Germinal center (tissue), 1 donor: Measurements from ENCODE around the gene PIK3CA.
"Not testable (repeated sequence)": the region's sequence is repeated elsewhere in the genome, so short reads cannot be mapped to it uniquely, and the experiment has no call there.

ENCODE experiments used
- DNase-seq: peaks from one replicate; pipeline ENCODE4 v3.0.0; 2012; ENCODE audit warnings: mixed read lengths, low spot score

PIK3CA gene

DNA sequence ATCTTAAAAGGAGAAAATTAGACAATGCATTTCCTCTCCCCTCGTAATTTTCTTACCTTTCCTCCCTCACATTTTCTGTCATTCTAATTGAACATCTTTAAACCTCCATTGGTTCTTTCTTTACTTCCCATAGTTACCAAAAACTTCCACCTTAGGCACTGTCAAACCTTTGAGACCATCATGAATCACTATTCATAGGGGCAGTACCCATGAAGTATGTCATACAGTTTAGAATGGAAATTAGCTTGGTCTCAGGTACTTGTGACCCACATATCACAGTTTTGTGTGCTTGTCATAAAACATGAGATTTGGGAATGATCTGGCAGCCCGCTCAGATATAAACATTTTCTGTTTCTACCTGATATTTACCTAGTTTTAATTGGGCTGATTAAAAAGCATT, 52.6 kb downstream of the PIK3CA start:
- no peak for DNase-seq

DNA sequence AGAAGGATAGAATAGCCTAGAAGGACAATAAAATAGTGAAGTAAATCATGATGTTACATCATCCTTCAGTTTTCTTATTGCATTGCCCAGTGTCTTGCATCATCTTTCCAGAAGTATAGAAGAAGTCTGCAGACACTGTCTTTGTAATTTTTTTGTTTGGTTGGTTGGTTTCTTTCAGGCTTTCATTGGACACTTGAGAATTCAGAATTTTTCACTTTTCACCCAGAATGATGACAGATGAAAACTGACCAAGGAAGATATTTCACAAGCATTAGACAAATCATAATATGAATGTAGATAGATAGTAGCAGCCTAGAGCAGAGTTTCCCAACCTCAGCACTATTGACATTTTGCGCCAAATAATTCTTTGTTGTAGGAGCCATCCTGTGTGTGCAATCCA, 67.4 kb downstream of the PIK3CA start:
- not testable (repeated sequence) for DNase-seq

DNA sequence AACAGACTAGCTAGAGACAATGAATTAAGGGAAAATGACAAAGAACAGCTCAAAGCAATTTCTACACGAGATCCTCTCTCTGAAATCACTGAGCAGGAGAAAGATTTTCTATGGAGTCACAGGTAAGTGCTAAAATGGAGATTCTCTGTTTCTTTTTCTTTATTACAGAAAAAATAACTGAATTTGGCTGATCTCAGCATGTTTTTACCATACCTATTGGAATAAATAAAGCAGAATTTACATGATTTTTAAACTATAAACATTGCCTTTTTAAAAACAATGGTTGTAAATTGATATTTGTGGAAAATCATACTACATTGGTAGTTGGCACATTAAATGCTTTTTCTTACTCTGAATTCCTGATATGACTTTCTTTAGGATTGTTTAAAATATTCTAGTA, 70.1 kb downstream of the PIK3CA start:
- DNase-seq: not testable (repeated sequence)

DNA sequence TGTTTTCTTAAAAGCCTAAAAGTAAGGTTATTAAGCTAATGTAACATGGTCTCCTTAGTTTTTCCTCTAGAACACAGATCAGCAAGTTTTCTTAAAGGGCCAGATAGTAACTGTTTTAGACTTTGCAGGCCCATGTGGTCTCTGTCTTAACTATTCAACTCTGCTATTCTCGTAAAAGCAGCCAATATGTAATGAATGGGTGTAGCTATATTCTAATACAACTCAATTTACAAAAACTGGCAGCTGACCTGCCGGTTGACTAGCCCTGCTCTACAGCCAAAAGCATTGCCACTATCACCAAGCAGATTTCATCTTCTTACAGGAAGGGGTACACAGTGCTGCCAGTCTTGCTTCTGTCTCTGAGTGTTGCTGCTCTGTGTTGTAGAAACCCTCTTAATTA, 75.4 kb downstream of the PIK3CA start:
- DNase-seq: no peak

DNA sequence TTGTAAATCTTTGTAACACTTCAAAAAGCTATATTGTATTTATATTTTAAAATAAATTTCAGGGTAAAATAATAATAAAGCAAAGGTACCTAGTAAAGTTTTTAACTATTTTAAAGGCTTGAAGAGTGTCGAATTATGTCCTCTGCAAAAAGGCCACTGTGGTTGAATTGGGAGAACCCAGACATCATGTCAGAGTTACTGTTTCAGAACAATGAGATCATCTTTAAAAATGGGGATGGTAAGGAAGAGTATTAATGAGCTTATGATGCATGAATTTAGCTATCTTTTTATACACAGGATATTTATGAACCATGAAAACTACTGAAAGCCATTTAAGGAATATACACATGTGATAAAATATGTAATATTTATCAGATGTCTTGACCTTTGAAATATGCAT, 76.4 kb downstream of the PIK3CA start:
- no peak for DNase-seq

DNA sequence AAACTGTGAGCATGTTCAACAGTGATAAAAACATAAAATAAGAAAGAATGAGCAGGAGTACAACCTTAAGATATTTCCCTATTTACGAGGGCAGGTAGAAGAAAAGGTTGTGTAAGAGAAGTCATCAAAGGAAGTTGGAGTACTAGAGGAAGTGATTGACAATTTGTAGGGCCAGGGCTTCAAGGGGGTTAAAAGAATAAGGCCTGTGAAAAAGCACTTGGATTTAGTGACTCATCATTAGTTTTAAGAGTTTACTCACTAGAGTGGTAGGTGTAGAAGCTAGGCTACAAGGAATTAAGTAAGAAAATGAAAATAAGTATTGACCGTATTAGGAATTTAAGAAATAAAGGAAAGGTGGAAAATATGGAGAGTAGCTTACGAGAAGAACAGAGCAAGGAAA, 79.2 kb downstream of the PIK3CA start:
- no peak for DNase-seq

DNA sequence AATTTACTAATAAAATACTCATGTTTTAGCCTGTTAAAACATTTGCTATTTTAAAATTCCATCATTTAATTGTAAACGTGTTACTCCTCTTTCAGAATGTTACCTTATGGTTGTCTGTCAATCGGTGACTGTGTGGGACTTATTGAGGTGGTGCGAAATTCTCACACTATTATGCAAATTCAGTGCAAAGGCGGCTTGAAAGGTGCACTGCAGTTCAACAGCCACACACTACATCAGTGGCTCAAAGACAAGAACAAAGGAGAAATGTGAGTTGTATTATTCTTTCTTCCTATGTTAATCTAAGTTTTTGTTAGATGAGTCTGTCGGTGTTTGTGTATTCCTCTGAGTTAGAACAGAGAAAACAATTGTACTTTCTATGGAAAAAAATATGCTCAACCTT, 81.0 kb downstream of the PIK3CA start:
- no peak for DNase-seq

DNA sequence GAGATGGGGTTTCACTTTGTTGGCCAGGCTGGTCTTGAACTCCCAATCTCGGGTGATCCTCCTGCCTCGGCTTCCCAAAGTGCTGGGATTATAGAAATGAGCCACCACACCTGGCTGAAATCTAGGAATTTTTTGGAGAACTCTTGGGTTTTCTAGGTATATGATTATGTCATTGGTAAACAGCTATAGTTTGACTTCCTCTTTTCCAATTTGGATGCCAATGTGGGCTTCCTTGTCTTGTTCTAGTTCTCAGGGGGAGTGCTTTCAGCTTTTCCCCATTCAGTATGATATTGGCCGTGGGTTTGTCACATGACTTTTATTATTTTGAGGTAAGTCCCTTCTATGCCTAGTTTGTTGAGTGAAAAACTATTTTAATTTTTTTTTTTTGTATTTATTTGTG, 84.9 kb downstream of the PIK3CA start:
- no peak for DNase-seq

DNA sequence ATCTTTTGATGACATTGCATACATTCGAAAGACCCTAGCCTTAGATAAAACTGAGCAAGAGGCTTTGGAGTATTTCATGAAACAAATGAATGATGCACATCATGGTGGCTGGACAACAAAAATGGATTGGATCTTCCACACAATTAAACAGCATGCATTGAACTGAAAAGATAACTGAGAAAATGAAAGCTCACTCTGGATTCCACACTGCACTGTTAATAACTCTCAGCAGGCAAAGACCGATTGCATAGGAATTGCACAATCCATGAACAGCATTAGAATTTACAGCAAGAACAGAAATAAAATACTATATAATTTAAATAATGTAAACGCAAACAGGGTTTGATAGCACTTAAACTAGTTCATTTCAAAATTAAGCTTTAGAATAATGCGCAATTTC, 86.0 kb downstream of the PIK3CA start:
- no peak for DNase-seq

DNA sequence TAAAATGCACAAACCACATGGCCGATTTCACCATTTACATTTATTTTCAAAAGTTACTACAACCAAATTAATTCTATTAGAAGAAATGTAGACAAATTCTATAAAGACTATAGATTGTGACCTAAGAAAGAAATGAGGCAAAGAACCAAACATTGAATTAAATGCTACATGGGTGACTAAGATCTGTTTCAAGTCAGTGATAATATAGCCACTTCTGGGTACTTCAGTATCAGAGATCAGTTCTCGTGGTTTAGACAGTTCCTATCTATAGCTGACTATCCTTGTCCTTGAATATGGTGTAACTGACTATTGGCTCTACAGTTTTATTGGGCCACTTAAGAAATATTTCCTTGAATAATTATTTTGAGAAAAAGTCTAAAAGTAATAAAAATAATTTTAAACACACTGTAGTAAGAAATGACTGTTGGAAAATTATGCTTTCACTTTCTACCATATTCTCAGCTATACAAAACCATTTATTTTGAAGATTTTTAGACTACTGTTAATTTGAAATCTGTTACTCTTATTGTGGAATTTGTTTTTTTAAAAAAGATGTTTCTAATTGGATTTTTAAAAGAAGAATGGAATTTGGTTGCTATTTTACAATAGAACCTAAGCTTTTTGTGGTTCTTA, 88.6 kb downstream of the PIK3CA start:
- DNase-seq: no peak

DNA sequence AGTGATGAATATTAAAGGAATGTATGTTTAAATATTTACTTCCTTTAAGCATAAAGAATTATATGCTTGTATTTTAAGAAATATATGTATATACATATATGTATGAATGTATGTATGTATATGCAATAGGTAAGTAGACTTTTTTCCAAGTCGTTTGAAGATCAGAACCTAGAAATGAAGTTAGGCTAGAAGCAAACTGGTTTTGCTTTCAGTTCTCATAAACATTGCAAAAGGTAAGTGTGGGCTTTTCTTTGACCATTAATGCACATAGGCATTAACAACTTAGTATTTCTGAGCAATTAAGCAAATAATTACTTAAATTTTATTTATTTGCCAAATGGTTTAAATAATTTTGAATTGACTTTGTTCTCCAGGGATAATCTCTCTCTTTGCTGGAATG, 92.1 kb downstream of the PIK3CA start:
- not testable (repeated sequence) for DNase-seq

DNA sequence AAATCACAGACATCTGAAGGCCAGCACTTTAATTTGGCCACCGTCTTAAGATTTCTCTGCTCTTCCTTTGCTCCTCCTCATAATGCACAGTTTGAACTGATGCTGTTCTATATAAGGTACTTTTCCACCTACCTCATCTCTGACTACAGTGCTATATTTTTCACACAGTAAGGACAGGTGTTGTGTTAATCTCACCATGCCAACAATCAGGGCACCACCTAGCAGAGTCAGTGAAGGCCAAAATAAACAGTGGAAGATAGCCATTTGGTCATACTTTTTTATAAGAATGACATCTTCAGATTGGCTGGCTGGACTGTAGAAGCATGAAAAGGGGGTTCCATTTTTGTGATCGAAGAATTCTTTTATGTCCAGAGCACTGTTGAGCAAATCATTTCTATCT, 94.7 kb downstream of the PIK3CA start:
- not testable (repeated sequence) for DNase-seq

DNA sequence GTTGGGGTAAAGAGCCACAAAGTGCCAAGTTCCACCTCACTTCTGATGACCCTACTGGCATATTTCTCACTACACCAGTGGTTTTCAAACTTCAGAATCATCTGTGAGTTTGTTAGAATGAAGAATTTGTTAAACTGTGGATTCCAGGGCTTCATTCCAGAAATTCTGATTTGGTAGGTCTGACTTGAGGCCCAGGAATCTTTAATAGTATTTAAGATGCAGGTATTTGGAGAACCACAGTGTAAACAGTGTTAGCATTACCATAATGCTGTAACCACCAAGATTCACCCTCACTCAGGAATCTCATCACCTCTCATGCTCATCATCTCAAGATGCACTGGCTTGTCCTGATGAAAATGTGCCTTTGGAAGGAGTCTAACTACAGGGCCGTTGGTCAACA, 96.7 kb downstream of the PIK3CA start:
- no peak for DNase-seq

DNA sequence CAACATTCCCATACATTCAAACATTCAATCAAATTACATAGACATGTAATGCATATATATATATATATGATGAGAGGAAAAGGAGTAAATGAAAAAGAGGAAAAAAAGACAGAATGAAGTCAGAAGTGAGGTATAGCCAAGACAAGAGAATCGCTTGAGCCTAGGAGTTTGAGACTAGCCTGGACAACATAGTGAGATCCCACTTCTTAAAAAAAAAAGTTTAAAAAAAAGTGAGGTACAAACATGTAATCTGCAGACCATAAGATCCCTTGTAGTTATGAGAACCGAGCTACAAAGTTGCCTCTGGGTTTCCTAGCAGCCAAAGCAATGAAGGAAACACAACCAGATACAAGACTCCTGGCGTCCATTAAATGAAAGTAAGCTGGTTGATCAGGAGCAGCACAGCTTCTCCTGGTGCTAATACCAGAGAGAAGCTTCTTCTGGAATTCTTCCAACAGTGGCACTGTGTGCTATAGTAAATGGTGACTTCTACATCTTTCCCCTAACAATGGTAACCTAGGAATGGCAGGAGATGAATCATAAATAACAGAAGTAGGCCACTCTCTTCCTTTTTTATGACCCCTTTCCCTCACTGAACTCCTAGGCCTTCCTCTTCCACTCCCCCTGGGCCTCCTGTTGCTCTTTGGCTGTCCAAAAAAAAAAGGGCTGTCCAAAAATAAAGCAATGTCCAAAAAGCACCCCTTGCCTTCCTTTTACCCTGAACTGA, 99.3 kb downstream of the PIK3CA start:
- DNase-seq: no peak

DNA sequence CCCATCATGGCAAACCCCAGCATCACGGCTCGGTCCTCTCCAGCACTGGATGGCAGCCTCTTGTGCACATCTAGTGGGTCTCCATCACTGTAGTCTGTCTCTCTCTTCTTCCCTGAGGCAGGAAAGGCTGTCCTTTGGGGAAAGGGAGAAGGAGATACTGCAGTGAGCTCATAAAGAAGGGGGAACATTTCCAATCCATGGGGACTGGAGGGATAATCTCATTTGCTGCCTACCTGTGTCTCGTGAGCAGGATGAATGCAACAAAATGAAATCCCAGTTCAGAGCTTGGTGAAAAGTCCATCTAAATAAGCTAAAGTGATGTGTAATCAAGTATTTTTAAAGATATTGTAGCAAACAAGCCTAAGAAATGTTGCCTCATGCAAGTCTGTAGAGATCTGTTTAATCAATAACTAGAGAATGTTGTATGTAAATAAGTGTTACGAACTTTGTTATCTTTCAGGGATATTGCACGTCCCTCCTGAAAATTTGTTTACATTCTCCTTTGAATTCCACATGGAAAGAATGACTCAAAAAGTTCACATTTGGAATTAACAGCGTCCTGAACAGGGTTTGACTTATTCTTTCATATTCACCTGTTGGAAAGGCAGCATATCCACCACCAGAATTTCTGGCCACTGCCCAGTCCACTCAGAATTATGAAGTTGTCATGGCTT, 102.8 kb downstream of the PIK3CA start, which contains the start of gene KCNMB3:
Gene KCNMB3, minus strand, starts transcription at position 312 of the 674 bp plus-strand sequence. Its CDS starts 124 bp downstream, at position 188.
- no peak for DNase-seq

DNA sequence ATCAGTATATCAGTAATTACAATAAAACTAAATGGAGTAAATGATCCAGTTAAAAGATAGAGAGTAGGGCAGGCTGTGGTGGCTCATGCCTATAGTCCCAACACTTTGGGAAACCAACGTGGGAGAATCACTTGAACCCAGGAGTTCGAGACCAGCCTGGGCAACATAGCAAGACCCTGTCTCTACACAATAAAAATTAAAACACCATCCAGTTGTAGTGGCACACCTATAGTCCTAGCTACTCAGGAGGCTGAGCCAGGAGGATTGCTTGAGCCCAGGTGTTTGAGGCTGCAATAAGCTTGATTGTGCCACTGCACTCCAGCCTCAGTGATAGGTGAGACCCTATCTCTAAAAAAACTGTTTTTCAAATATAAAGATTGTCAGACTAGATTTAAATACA, 108.7 kb downstream of the PIK3CA start:
- no peak for DNase-seq

DNA sequence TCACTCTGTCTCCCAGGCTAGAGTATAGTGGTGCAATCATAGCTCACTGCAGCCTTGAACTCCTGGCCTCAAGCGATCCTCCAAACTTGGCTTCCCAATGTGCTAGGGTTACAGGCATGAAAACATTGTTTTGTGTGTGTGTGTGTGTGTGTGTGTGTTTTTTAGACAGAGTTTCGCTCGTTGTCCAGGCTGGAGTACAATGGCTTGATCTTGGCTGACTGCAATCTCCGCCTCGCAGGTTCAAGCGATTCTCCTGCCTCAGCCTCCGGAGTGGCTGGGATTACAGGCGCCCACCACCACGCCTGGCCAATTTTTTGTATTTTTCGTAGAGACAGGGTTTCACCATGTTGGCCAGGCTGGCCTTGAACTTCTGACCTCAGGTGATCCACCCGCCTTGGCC, 109.6 kb downstream of the PIK3CA start:
- not testable (repeated sequence) for DNase-seq

DNA sequence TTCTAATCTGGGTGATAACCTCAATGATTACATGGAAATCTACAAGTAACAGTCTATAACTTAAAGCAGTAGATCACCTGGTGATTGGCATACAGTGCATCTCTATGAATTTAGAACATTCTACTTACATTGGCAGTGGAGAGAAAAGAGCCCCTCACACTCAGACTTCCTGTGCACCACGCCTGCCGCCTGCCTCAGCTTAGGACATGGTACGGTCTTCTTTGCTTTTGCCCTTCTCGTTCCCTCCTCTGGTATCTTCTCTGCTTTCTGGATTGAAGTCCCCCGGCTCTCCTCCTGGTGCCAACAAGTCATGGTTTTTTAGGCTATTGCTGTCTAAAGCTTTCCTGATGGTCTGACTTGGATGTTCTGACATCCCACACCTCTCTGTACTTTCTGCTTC, 110.7 kb downstream of the PIK3CA start:
- no peak for DNase-seq

DNA sequence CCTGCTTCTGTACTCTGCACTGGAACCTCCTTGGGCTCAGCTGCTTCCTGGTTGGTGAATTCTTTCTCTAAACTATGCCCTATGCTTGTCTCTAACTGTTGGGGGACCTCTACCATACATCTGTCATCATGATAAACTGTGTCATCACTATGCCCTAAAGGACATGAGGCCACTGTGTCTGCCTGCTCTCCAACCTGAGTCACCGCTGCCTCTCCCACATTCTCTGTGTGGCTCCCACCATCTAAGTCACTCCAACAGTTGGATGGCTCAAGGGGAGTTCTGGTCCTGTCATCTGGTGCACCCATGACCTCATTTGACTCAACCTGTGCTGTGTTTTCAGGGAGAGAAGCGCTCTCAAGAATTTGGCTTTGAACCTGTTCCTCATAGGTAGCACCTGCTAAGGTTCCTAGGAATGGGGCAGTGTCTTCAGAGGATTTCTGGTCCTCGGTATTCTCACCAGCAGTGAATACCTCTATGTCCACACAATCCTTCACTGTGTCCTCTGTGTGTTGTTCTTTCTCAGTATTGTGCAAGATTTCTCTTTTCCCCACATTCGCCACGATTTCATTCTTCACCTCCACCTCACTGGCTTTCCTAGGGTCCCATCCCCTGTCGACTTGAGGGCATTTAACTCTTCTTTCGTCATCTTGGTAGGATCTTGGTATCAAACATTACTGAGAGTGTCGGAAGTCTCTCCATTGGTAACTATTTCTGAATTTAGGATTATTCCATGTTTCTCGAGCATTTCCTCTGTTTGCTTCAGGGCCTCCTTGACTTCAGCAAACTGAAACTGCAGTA, 112.0 kb downstream of the PIK3CA start:
- DNase-seq: not testable (repeated sequence)

DNA sequence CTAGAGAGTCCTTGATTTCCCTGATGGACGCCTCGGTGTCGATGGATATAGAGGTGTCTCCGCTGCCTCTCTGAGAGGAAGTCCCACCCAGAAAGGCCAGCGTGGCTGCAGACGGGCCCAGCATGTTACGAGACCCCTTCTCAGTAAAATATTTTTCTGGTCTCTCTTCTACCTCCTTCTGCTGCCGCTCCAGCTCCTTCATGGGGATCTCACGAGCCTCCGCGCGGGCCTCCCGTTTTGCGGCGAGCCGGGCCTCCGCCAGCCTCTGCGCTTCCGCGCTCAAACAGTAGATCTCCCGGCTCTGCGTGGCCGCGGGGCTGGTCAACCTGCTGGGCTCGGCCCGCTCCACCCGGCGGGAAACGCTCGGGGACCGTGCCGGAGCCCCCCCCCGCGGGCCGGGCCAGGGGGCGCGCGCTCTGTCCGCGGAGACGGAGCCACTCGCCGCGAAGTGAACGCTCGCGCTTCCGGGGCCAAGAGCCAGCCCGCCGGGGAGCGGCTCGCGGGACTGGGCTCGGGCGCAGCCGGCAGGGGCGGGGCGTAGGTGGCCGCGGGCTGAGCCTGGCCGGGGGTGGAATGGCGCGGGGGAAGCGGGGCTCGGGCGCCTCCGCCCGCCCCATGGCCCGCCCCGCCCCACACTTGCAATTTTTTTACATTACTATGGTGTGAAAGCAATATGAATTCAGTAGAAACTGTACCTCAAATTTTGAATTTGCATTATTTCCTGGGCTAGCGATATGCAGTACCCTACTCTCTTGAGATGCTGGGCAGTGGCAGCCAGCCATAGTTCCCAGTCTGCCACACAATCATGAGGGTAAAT, 113.0 kb downstream of the PIK3CA start:
- DNase-seq: peak; percentile 89

DNA sequence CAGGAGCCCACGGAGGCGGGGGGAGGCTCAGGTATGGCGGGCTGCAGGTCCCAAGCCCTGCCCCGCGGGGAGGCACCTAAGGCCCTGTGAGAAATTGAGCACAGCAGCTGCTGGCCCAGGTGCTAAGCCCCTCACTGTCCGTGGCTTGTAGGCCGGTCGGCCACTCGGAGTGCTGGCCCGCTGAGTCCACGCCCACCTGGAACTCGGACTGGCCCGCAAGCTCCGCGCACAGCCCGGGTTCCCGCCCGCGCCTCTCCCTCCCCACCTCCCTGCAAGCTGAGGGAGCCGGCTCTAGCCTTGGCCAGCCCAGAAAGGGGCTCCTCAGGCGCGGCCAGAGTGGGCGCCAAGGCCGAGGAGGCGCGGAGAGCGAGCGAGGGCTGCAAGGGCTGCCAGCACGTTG, 115.0 kb downstream of the PIK3CA start:
- DNase-seq: no peak

DNA sequence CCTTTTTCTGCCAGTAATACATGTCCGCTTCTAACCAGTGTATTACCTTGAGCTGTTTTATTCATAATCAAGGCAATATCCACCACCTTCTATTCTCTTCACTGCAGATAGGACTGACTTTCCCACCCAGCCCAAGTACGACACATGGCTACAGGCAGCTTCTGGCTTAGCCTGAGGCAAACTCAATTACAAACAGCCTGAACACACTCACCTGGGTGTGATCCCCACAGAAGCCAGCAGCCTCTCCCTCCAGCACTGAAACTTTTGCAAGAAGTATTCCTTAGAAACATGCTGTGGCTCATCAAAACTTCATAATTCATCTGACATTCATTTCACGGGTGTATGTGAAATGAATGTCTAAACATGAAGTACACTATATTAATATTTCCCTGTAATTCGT, 116.3 kb downstream of the PIK3CA start:
- DNase-seq: no peak
